PC-3 (cell line): ENCODE measurements around the gene RDH12.

Experiments used
- EZH2 ChIP-seq: fragments of 300-600 bp; sonication (generic); IDR thresholded peaks from one replicate; pipeline ENCODE4 v1.6.1; 2017; ENCODE audit warnings: antibody characterized with exemption, mild to moderate bottlenecking, low read length; ENCODE audit not compliant: unreplicated experiment
- EZH2phosphoT487 ChIP-seq: fragments of 300-600 bp; sonication (generic); IDR thresholded peaks from 2 replicates; pipeline ENCODE4 v1.6.1; 2018; ENCODE audit warnings: mild to moderate bottlenecking, antibody characterized with exemption, low read length, borderline replicate concordance
- TF ChIP-seq, protein P1 (sequence below): fragments of 300-600 bp; sonication (generic); conservative IDR thresholded peaks from 2 replicates; pipeline ENCODE4 v1.5.1; 2017; ENCODE audit warnings: antibody characterized with exemption, low read depth, mild to moderate bottlenecking, low read length

GRCh38 chr14:67717048-67717447, 15.4 kb downstream of the RDH12 start:
- TF ChIP-seq, protein P1, sequence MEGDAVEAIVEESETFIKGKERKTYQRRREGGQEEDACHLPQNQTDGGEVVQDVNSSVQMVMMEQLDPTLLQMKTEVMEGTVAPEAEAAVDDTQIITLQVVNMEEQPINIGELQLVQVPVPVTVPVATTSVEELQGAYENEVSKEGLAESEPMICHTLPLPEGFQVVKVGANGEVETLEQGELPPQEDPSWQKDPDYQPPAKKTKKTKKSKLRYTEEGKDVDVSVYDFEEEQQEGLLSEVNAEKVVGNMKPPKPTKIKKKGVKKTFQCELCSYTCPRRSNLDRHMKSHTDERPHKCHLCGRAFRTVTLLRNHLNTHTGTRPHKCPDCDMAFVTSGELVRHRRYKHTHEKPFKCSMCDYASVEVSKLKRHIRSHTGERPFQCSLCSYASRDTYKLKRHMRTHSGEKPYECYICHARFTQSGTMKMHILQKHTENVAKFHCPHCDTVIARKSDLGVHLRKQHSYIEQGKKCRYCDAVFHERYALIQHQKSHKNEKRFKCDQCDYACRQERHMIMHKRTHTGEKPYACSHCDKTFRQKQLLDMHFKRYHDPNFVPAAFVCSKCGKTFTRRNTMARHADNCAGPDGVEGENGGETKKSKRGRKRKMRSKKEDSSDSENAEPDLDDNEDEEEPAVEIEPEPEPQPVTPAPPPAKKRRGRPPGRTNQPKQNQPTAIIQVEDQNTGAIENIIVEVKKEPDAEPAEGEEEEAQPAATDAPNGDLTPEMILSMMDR = no peak
- TF ChIP-seq EZH2 (no peak), EZH2phosphoT487 (no peak)
